H9 (cell line): Measurements from ENCODE around the gene FBXW4. TPM values are rescaled to one million over a fixed set of nuclear protein-coding genes. Genes with fewer than 3 reads are reported as not detected.

Experiments
- DNase-seq: peaks from one replicate; pipeline ENCODE4 v3.0.0-alpha.2; 2017
- H2AFZ ChIP-seq: one replicate; pipeline ENCODE4 v1.6.1; 2013; ENCODE audit warnings: mild to moderate bottlenecking, low read length, control low read depth, moderate library complexity
- H2AK5ac ChIP-seq: 2 replicates; pipeline ENCODE4 v1.6.1; 2013; ENCODE audit warnings: low read length, control low read depth, mixed read lengths; ENCODE audit not compliant: insufficient read length
- H2BK120ac ChIP-seq: one replicate; pipeline ENCODE4 v1.6.1; 2013; ENCODE audit warnings: low read depth, mild to moderate bottlenecking, low read length, control low read depth, inconsistent platforms; ENCODE audit not compliant: poor library complexity, severe bottlenecking
- H2BK12ac ChIP-seq: 2 replicates; pipeline ENCODE4 v1.6.1; 2013; ENCODE audit warnings: low read length, control low read depth, mixed read lengths, low read depth; ENCODE audit not compliant: insufficient read length
- H2BK15ac ChIP-seq: 2 replicates; pipeline ENCODE4 v1.6.1; 2013; ENCODE audit warnings: low read depth, low read length, control low read depth
- H2BK20ac ChIP-seq: one replicate; pipeline ENCODE4 v1.6.1; 2013; ENCODE audit warnings: low read depth, mild to moderate bottlenecking, low read length, control low read depth, inconsistent platforms; ENCODE audit not compliant: poor library complexity, severe bottlenecking
- H2BK5ac ChIP-seq: 2 replicates; pipeline ENCODE4 v1.6.1; 2013; ENCODE audit warnings: low read length, control low read depth, mixed read lengths; ENCODE audit not compliant: insufficient read length
- H3K14ac ChIP-seq: 2 replicates; pipeline ENCODE4 v1.6.1; 2013; ENCODE audit warnings: low read length, control low read depth; ENCODE audit not compliant: insufficient read depth
- H3K18ac ChIP-seq: 2 replicates; pipeline ENCODE4 v1.6.1; 2013; ENCODE audit warnings: low read depth, mild to moderate bottlenecking, mixed read lengths, low read length, control low read depth; ENCODE audit not compliant: insufficient read length
- H3K23ac ChIP-seq: 2 replicates; pipeline ENCODE4 v1.6.1; 2013; ENCODE audit warnings: low read length, control low read depth, mixed read lengths, low read depth; ENCODE audit not compliant: insufficient read length
- H3K23me2 ChIP-seq: 2 replicates; pipeline ENCODE4 v1.6.1; 2013; ENCODE audit warnings: low read depth, mild to moderate bottlenecking, mixed read lengths, low read length, control low read depth; ENCODE audit not compliant: insufficient read length, poor library complexity, severe bottlenecking
- H3K27ac ChIP-seq: 2 replicates; pipeline ENCODE4 v1.5.1; 2013; ENCODE audit warnings: low read length, control low read depth, mixed read lengths, low read depth; ENCODE audit not compliant: insufficient read length
- H3K27me3 ChIP-seq: 2 replicates; pipeline ENCODE4 v1.6.1; 2013; ENCODE audit warnings: low read length, control low read depth, inconsistent platforms; ENCODE audit not compliant: insufficient read depth
- H3K4ac ChIP-seq: 2 replicates; pipeline ENCODE4 v1.6.1; 2013; ENCODE audit warnings: low read depth, mild to moderate bottlenecking, control low read depth, inconsistent platforms, low read length, moderate library complexity
- H3K4me1 ChIP-seq: 2 replicates; pipeline ENCODE4 v1.6.1; 2013; ENCODE audit warnings: low read length, control low read depth, inconsistent platforms; ENCODE audit not compliant: insufficient read depth
- H3K4me2 ChIP-seq: 2 replicates; pipeline ENCODE4 v1.6.1; 2013; ENCODE audit warnings: low read length, control low read depth, mixed read lengths; ENCODE audit not compliant: insufficient read length, insufficient read depth
- H3K56ac ChIP-seq: 2 replicates; pipeline ENCODE4 v1.6.1; 2013; ENCODE audit warnings: low read depth, mild to moderate bottlenecking, mixed read lengths, low read length, control low read depth; ENCODE audit not compliant: insufficient read length
- H3K79me1 ChIP-seq: 2 replicates; pipeline ENCODE4 v1.6.1; 2013; ENCODE audit warnings: low read depth, mild to moderate bottlenecking, moderate library complexity, low read length, control low read depth, inconsistent platforms; ENCODE audit not compliant: insufficient read depth, poor library complexity, severe bottlenecking
- H3K79me2 ChIP-seq: 2 replicates; pipeline ENCODE4 v1.6.1; 2013; ENCODE audit warnings: low read length, control low read depth, inconsistent platforms; ENCODE audit not compliant: insufficient read depth
- H3K9ac ChIP-seq: 2 replicates; pipeline ENCODE4 v1.6.1; 2013; ENCODE audit warnings: low read length, control low read depth, mixed read lengths; ENCODE audit not compliant: insufficient read length; ENCODE audit errors: extremely low read depth
- H3K9me3 ChIP-seq: one replicate; pipeline ENCODE4 v1.6.1; 2013; ENCODE audit warnings: low read depth, low read length, inconsistent platforms; ENCODE audit not compliant: control insufficient read depth
- H3T11ph ChIP-seq: one replicate; pipeline ENCODE4 v1.6.1; 2013; ENCODE audit warnings: mild to moderate bottlenecking, low read length, control low read depth, inconsistent platforms
- H4K20me1 ChIP-seq: one replicate; pipeline ENCODE4 v1.6.1; 2013; ENCODE audit not compliant: control insufficient read depth, insufficient read length, insufficient read depth
- H4K5ac ChIP-seq: 2 replicates; pipeline ENCODE4 v1.6.1; 2013; ENCODE audit warnings: low read depth, mild to moderate bottlenecking, mixed read lengths, low read length, control low read depth; ENCODE audit not compliant: insufficient read length
- H4K8ac ChIP-seq: replicated peaks from 2 replicates; pipeline ENCODE4 v1.6.1; 2013; ENCODE audit warnings: low read length, control low read depth, mixed read lengths, low read depth; ENCODE audit not compliant: insufficient read length
- H4K91ac ChIP-seq: 2 replicates; pipeline ENCODE4 v1.6.1; 2013; ENCODE audit warnings: low read depth, mild to moderate bottlenecking, moderate library complexity, mixed read lengths, low read length, control low read depth; ENCODE audit not compliant: insufficient read length
- H3K27ac Mint-ChIP-seq, 3 experiments: 2 replicates in 2 of 3; 3 replicates in 1 of 3; pipeline ENCODE4 v1.8.0; 2020 to 2021; ENCODE audit warnings: mixed read lengths in 3 of 3, mild to moderate bottlenecking in 1 of 3, moderate library complexity in 1 of 3
- H3K27me3 Mint-ChIP-seq: 2 replicates; pipeline ENCODE4 v1.8.0; 2021; ENCODE audit warnings: low read depth, mild to moderate bottlenecking, moderate library complexity, mixed read lengths
- H3K36me3 Mint-ChIP-seq, 3 experiments: 2 replicates in 2 of 3; 3 replicates in 1 of 3; pipeline ENCODE4 v1.8.0; 2020 to 2021; ENCODE audit warnings: low read depth in 3 of 3, mixed read lengths in 3 of 3; ENCODE audit not compliant: insufficient read depth in 1 of 3
- H3K4me1 Mint-ChIP-seq, 2 experiments: 2 replicates each; pipeline ENCODE4 v1.8.0; 2020; ENCODE audit warnings: mixed read lengths in 2 of 2
- H3K4me3 Mint-ChIP-seq, 2 experiments: 2 replicates in 1 of 2; 3 replicates in 1 of 2; pipeline ENCODE4 v1.8.0; 2020 to 2021; ENCODE audit warnings: mild to moderate bottlenecking in 2 of 2, mixed read lengths in 2 of 2, moderate library complexity in 1 of 2
- H3K9me3 Mint-ChIP-seq, 2 experiments: 2 replicates in 1 of 2; 3 replicates in 1 of 2; pipeline ENCODE4 v1.8.0; 2020; ENCODE audit warnings: mild to moderate bottlenecking in 2 of 2, mixed read lengths in 2 of 2, moderate library complexity in 1 of 2
- WGBS: extraction: QIAGEN DNeasy Blood & Tissue Kit; methylation state at CpG from one replicate; pipeline ENCODE4 v1.1.7; 2013; ENCODE audit warnings: missing lambda C conversion rate, low lambda C conversion rate, mixed read lengths; ENCODE audit not compliant: insufficient read length; ENCODE audit errors: extremely low coverage; 5-methylcytosine and 5-hydroxymethylcytosine counted together
- total RNA-seq: library from RNA; stranded (reverse); gene quantifications from 2 replicates; pipeline ENCODE4 v1.2.1, GENCODE V29; 2021
- TF ChIP-seq, protein P1 (sequence below): fragments of 200-600 bp; sonication (generic); conservative IDR thresholded peaks from 3 replicates; pipeline ENCODE4 v1.8.0; 2021; ENCODE audit warnings: antibody characterized with exemption, mild to moderate bottlenecking

FBXW4 gene
- total RNA-seq, 1 experiment from 2014 or later = 41.6 TPM

- peaks cover 3 to 8% of the 10 kb centered on the region in 2 experiments; a peak in 4 of 5 replicates for H3K9me3 Mint-ChIP-seq
- Histone ChIP-seq H2BK5ac (no peak overlapping the region), H2AK5ac (no peak overlapping the region), H3K79me2 (no peaks in the 10 kb centered on the region), H2BK120ac (no peak overlapping the region), H3K9ac (no peak overlapping the region), H3T11ph (no peak overlapping the region), H2BK12ac (no peak overlapping the region), H2AFZ (no peak overlapping the region), H4K8ac (no peak overlapping the region), H3K4me1 (no peaks in the 10 kb centered on the region), H3K79me1 (no peaks in the 10 kb centered on the region), H2BK15ac (no peak overlapping the region), H3K27me3 (peaks cover 6% of the 10 kb centered on the region; the same call in 1 of the 2 replicates), H2BK20ac (no peak overlapping the region), H4K20me1 (no peaks in the 10 kb centered on the region), H3K14ac (no peak overlapping the region), H3K18ac (no peak overlapping the region), H3K9me3 (no peaks in the 10 kb centered on the region), H3K23ac (no peak overlapping the region), H4K91ac (no peak overlapping the region), H3K4me2 (no peak overlapping the region), H4K5ac (no peak overlapping the region), H3K23me2 (peaks cover 8% of the 10 kb centered on the region), H3K4ac (no peak overlapping the region), H3K56ac (no peak overlapping the region), H3K27ac (no peak overlapping the region)
- no peak overlapping the region for H3K4me3 Mint-ChIP-seq
- H3K27me3 Mint-ChIP-seq = peaks cover 41% of the 10 kb centered on the region
- H3K27ac Mint-ChIP-seq = no peak overlapping the region
- DNase-seq = no peak
- peaks cover 18 to 35% (median 32%) of the 10 kb centered on the region in 3 experiments for H3K36me3 Mint-ChIP-seq
- TF ChIP-seq, protein P1, sequence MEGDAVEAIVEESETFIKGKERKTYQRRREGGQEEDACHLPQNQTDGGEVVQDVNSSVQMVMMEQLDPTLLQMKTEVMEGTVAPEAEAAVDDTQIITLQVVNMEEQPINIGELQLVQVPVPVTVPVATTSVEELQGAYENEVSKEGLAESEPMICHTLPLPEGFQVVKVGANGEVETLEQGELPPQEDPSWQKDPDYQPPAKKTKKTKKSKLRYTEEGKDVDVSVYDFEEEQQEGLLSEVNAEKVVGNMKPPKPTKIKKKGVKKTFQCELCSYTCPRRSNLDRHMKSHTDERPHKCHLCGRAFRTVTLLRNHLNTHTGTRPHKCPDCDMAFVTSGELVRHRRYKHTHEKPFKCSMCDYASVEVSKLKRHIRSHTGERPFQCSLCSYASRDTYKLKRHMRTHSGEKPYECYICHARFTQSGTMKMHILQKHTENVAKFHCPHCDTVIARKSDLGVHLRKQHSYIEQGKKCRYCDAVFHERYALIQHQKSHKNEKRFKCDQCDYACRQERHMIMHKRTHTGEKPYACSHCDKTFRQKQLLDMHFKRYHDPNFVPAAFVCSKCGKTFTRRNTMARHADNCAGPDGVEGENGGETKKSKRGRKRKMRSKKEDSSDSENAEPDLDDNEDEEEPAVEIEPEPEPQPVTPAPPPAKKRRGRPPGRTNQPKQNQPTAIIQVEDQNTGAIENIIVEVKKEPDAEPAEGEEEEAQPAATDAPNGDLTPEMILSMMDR = no peak
- WGBS = no CpG with 5 or more reads among the region's 3 CpGs
- peaks cover 20 to 27% of the 10 kb centered on the region in 2 experiments for H3K4me1 Mint-ChIP-seq
Measured at GRCh38 chr10:101575091-101575490, 119.9 kb downstream of the FBXW4 start.
